ENCODE results near the gene IL18BP.

Gene IL18BP

DNA sequence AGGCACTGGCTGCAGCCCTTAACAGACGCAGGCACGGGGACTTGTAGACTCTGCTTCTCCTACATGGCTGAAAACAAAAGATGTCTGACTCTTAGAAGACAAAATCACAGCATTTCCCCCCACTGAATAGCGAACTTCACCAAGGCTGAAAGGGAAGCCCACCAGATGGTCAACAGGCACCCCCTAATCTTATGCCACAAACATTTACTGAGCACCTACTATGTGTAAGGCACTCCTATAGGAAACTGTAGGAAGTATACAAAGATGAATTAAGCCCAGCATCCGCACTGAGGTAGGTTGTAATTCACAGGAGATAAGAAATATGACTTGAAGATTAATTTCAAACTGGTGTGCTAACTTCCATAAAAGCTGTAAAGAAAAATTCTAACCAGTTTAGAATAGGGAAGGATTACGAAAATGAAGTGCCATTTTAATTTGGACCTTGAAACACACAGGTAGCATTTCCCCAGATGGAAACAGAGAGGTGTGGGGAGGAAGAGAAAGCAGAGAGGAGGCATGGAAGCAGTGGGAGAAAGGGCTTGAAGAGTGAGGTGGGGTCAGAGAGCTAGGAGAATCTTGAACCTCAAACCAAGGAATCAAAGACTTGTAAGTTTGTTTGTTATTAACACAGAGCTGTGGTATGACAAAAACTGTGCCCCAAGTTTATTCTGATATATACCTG lies 43.5 kb downstream of the IL18BP start:
- no peak for DNase-seq (ENCODE audit: low spot score)

DNA sequence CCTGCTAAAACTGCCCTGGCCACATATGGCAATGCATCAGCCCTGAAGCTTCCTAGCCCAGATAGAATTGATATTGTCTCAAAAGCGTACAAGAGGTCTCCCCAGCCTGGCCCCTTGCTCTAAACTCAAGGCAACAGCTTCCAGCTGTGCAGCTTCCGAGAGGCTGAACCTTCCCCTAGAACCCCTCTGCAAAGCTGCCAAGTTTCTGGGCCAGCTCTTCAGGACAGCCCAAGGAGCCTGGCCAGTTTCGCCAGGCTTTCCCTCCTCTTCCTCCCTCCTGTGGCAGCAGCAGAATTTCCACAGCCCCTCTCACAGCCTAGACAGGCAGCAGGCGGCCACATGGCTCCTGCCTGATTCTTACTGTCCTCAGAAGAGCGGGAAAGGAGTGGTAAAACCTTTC lies 47.1 kb downstream of the IL18BP start:
- DNase-seq (ENCODE audit: low spot score), result no peak

DNA sequence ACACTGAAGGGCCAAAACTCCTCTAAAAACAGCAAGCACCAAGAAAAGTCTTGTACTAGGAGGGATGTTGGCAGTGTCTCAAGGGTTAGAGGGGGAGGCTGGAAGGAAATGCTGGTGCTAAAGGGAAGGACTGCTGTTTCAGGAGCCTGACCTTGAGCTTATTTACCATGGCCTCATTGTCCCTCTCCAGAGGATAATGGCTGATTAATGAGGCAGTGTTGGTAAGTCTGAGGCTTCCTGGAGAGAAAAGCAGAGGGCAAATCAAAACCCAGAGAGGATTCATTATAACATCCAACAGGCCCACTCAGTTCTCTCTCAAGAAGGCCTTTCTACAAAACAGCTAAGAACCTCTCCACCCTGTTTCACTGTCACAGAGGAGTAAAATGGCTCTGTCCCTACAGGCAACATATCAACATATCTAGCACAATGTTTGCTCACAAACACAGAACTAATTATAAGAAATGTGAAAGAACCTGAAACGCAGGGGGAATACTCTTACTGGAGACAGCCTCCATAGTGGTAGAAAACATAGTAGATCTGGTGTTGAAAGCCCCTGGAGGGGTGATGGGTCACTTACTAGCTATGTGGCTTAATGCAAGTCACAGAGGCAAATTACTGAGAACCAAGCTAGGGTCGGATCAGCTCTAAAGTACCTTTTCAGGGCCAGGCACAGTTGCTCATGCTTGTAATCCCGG lies 50.2 kb downstream of the IL18BP start:
- DNase-seq (ENCODE audit: low spot score), result no peak

Small RNA genes within 50 kb of the gene (small RNA-seq; reads per million reads assigned to genes)
- 0 reads per million in 2 experiments for gene RNU6-72P

All from SK-N-DZ (cell line).